ENCODE results near the gene KRT3.
"Not testable (repeated sequence)": the region's sequence is repeated elsewhere in the genome, so short reads cannot be mapped to it uniquely, and the experiment has no call there.

The KRT3 gene

GRCh38 chr12:52763036-52763659 lies 32.8 kb downstream of the KRT3 start:
- DNase-seq (ENCODE audit: insufficient read length, low spot score), result no peak
- FAIRE-seq, result no peak
- TF ChIP-seq, protein P1, sequence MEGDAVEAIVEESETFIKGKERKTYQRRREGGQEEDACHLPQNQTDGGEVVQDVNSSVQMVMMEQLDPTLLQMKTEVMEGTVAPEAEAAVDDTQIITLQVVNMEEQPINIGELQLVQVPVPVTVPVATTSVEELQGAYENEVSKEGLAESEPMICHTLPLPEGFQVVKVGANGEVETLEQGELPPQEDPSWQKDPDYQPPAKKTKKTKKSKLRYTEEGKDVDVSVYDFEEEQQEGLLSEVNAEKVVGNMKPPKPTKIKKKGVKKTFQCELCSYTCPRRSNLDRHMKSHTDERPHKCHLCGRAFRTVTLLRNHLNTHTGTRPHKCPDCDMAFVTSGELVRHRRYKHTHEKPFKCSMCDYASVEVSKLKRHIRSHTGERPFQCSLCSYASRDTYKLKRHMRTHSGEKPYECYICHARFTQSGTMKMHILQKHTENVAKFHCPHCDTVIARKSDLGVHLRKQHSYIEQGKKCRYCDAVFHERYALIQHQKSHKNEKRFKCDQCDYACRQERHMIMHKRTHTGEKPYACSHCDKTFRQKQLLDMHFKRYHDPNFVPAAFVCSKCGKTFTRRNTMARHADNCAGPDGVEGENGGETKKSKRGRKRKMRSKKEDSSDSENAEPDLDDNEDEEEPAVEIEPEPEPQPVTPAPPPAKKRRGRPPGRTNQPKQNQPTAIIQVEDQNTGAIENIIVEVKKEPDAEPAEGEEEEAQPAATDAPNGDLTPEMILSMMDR (IDR thresholded peaks at IDR 0.05; ENCODE audit: insufficient read depth, missing control alignments), result no peak

DNA sequence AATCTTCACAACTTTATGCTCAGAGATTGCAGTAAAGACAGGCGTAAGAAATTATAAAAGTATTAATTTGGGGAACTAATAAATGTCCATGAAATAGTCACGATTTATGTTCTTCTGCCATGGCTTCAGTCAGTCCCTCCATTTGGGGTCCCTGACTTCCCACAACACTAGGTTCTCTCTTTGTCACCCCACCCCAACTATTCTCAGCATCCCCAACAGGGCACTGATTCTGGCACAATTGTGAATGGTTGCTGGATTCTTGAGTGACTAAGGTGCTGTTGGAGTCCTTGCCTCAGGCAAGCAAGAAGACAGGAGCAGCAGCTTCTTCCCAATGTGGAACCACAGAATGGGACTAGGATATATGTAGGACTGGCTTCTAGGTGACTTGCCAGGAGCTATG lies 34.1 kb downstream of the KRT3 start:
- FAIRE-seq (no peak), DNase-seq (ENCODE audit: insufficient read length, low spot score) (no peak)
- TF ChIP-seq, protein P1 (IDR thresholded peaks at IDR 0.05; ENCODE audit: insufficient read depth, missing control alignments), result no peak

- FAIRE-seq; DNase-seq (ENCODE audit: insufficient read length, low spot score): not testable (repeated sequence)
Measured at GRCh38 chr12:52761218-52761617, 34.7 kb downstream of the KRT3 start.

DNA sequence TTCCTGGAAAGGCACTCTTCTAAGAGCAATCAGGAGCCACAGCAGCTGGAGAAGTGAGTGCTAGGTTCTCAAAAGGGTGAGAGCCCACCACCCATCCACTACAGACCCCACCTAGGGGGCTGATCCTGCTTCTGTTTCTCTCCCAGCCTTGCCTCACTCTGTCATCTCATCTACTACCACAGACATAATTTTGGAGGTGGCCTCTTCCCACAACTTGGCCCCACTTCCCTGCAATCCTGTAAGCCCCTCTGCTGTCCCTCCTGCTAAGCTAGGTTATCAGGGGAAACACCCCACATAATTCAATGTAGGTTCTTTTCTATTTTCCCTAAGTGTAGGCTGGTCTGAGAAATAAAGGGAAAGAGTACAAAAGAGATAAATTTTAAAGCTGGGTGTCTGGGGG lies 35.3 kb downstream of the KRT3 start:
- FAIRE-seq, result no peak
- DNase-seq (ENCODE audit: insufficient read length, low spot score), result no peak
- TF ChIP-seq, protein P1 (IDR thresholded peaks at IDR 0.05; ENCODE audit: insufficient read depth, missing control alignments), result no peak

GRCh38 chr12:52759695-52760094 lies 36.2 kb downstream of the KRT3 start:
- FAIRE-seq, result no peak
- no peak for DNase-seq (ENCODE audit: insufficient read length, low spot score)
- TF ChIP-seq, protein P1 (IDR thresholded peaks at IDR 0.05; ENCODE audit: insufficient read depth, missing control alignments), result no peak

DNA sequence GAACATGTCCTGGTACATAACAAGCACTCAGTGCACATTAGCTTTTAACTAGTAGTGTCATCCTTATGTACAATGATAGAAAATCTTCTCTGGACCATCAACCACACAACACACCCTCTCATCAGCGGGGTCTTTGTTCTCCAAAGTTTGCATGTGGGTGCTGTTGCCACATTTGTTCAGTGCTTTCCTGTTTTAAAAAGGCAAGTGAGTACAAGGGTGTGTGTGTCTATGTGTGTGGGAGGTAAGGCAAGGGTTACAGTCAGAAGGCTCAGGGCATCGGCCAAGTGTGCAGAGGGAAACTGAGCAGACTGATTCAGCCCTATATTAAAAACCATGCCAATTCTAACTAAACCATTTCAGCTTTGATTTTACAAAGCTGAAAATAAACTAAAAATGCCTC lies 36.7 kb downstream of the KRT3 start:
- FAIRE-seq (no peak), DNase-seq (ENCODE audit: insufficient read length, low spot score) (no peak)
- TF ChIP-seq, protein P1 (IDR thresholded peaks at IDR 0.05; ENCODE audit: insufficient read depth, missing control alignments), result no peak

DNA sequence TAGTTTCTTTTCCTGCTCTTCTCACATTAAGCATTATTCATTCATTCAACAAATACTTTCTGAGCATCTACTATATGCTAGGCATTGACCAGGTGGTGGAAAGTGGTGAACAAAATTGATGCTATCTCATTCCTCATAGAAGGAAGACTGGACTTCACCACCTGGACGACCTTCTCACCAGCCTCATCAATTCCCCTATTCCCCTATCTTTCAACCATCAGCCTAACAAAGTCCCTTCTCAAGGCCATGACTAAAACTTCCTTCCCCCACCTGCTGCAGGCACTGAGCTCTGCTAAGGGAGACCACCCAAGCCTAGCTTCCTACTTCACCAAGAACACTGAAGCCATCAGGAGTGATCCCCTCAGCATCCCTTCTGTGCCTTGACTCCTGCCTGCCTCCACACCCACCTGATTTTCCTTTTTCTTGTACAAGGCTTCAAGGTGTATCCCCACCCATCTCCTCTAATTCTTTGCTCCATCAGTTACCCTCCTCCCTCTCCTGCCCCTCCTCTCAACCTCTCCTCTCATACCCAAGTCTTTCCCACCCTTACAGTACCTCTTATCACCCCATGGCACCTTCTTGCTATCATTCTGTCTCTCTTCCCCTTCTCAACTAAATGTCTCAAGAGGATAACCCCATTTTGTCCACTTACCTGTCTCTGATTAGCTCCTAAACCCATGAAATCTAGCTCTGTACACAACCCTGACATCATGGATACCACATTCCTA lies 38.3 kb downstream of the KRT3 start:
- no peak for DNase-seq (ENCODE audit: insufficient read length, low spot score)
- FAIRE-seq, result no peak
- TF ChIP-seq, protein P1 (IDR thresholded peaks at IDR 0.05; ENCODE audit: insufficient read depth, missing control alignments), result no peak
